ENCODE results near the gene LMCD1.

GRCh38 chr3:8458711-8459110 is 42.9 kb upstream of the LMCD1 start:
- TF ChIP-seq POLR2AphosphoS5 (IDR thresholded peaks at IDR 0.05; ENCODE audit: low read depth, low read length) (no peak), TAF1 (IDR thresholded peaks at IDR 0.05; ENCODE audit: borderline replicate concordance, insufficient read depth, low read length) (no peak), SIN3A (IDR thresholded peaks at IDR 0.05; ENCODE audit: borderline replicate concordance, insufficient read depth, low read length) (no peak)

All from PFSK-1 (cell line).